ENCODE data around the gene IL4R.

GRCh38 chr16:27392671-27393070, 78.9 kb downstream of the IL4R start:
- no peak for TF ChIP-seq CTCF (conservative IDR thresholded peaks at IDR 0.05; ENCODE audit: low read depth in 2 of 2)
- no peak for TF ChIP-seq POLR2AphosphoS5 (IDR thresholded peaks at IDR 0.05; ENCODE audit: low read depth)
- no peak for TF ChIP-seq REST (IDR thresholded peaks at IDR 0.05; ENCODE audit: unreplicated experiment)
- TF ChIP-seq EZH2phosphoT487 (IDR thresholded peaks at IDR 0.05; ENCODE audit: unreplicated experiment): no peak
- TF ChIP-seq EZH2 (IDR thresholded peaks at IDR 0.05; ENCODE audit: low read depth, unreplicated experiment): no peak

All from GM23338 (cell line).